ENCODE data around the gene SCGB1D2.
"Not testable (repeated sequence)": the region's sequence is repeated elsewhere in the genome, so short reads cannot be mapped to it uniquely, and the experiment has no call there.

SCGB1D2 gene, protein sequence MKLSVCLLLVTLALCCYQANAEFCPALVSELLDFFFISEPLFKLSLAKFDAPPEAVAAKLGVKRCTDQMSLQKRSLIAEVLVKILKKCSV
- total RNA-seq: 0 reads per million in 9 experiments

DNA sequence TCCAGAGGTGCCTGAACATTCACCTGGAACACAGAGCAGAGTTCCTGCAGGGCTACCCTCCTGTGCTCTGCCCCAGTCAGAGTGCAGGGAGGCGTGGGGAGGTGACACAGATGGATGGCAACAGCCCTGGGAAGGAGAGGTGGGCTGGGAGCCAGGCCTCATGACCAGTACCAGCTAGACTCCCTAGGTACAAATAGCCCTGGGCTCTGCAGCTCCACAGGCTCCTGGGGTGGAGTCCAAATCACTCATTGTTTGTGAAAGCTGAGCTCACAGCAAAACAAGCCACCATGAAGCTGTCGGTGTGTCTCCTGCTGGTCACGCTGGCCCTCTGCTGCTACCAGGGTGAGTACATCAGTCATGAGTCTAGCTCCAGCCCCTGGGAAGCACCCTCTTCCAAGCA lies at the start of gene SCGB1D2:
Gene SCGB1D2, plus strand, starts transcription at position 219 of the 400 bp plus-strand sequence. Its CDS starts 69 bp downstream, at position 288.
- no peak for DNase-seq
- no peak for ATAC-seq (replicated peaks)
- Mint-ChIP-seq H3K4me1 (ENCODE audit: low read depth in 2 of 2) (no peaks in the 10 kb centered on the region), H3K27me3 (peaks cover 53 to 97% of the 10 kb centered on the region in 2 donors), H3K4me3 (no peak within 1 kb of the TSS), H3K36me3 (ENCODE audit: insufficient read depth) (peaks cover 5% of the 10 kb centered on the region), H3K27ac (no peak within 1 kb of the TSS), H3K9me3 (no peaks in the 10 kb centered on the region)

DNA sequence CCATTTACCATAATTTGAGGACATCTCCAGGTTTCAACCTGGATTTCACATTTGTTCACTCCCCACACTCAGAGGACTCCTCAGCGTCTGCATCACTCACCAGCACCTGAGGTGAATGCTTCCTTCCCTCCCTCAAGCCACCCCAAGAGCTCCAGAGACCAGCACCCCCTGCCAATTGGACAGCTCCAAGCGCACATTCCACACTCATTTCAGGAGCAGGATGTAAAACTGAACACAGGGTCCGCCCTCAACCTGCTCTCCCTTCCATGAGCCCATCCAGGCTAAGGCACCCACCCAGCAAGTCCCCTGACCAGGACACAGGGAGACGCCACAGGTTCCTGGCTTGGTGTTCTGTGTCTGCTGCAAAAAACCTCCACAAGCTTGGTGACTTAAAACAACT lies 48.1 kb upstream of the SCGB1D2 start:
- Mint-ChIP-seq H3K4me3 (no peak overlapping the region), H3K27ac (no peak overlapping the region), H3K36me3 (ENCODE audit: insufficient read depth) (no peaks in the 10 kb centered on the region), H3K9me3 (no peaks in the 10 kb centered on the region), H3K4me1 (ENCODE audit: low read depth in 2 of 2) (no peaks in the 10 kb centered on the region), H3K27me3 (peaks cover 75 to 95% of the 10 kb centered on the region in 2 donors)
- no peak for ATAC-seq (replicated peaks)
- no peak for DNase-seq

DNA sequence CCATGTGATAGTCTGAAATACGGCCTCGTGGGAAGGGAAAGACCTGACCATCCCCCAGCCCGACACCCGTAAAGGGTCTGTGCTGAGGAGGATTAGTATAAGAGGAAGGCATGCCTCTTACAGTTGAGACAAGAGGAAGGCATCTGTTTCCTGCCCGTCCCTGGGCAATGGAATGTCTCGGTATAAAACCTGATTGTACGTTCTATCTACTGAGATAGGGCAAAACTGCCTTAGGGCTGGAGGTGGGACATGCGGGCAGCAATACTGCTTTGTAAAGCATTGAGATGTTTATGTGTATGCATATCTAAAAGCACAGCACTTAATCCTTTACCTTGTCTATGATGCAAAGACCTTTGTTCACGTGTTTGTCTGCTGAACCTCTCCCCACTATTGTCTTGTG lies 47.0 kb upstream of the SCGB1D2 start:
- H3K27ac Mint-ChIP-seq; H3K36me3 Mint-ChIP-seq (ENCODE audit: insufficient read depth); H3K4me3 Mint-ChIP-seq; H3K9me3 Mint-ChIP-seq; H3K4me1 Mint-ChIP-seq (ENCODE audit: low read depth in 2 of 2); DNase-seq; ATAC-seq (replicated peaks): not testable (repeated sequence)
- peaks cover 75 to 95% of the 10 kb centered on the region in 2 donors for H3K27me3 Mint-ChIP-seq

DNA sequence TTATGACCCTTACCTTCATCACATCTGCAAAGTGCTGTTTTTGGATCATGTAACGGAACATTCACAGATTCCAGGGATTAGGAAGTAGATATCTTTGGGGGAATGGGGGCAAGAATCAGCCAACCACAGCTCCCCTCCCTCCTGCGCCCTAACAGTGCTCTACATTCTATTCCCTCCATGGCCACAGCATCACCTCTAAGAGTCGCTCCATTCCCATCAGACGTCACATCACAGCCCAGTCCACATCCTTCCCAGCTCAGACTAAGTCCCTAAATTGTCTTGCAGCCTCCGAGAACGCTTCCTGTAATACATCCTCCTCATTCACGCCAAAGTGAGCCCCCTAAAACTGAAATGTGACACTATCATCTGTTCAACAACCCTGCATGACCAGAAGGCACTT lies 46.1 kb upstream of the SCGB1D2 start:
- ATAC-seq (replicated peaks): no peak
- no peak for DNase-seq
- Mint-ChIP-seq H3K27ac (no peak overlapping the region), H3K9me3 (no peaks in the 10 kb centered on the region), H3K27me3 (peaks cover 74 to 95% of the 10 kb centered on the region in 2 donors), H3K4me1 (ENCODE audit: low read depth in 2 of 2) (no peaks in the 10 kb centered on the region), H3K4me3 (no peak overlapping the region), H3K36me3 (ENCODE audit: insufficient read depth) (no peaks in the 10 kb centered on the region)

DNA sequence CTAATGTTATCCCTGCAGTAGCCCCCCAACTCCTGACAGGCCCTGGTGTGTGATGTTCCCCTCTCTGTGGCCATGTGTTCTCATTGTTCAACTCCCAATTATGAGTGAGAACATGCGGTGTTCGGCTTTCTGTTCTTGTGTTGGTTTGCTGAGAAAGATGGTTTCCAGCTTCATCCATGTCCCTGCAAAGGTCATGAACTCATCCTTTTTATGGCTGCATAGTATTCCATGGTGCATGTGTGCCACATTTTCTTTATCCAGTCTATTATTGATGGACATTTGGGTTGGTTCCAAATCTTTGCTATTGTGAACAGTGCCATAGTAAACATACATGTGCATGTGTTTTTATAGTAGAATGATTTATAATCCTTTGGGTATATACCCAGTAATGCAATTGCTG lies 44.6 kb upstream of the SCGB1D2 start:
- not testable (repeated sequence) for H3K36me3 Mint-ChIP-seq (ENCODE audit: insufficient read depth); H3K4me3 Mint-ChIP-seq; DNase-seq; ATAC-seq (replicated peaks); H3K4me1 Mint-ChIP-seq (ENCODE audit: low read depth in 2 of 2); H3K9me3 Mint-ChIP-seq; H3K27ac Mint-ChIP-seq
- peaks cover 71 to 95% of the 10 kb centered on the region in 2 donors for H3K27me3 Mint-ChIP-seq

DNA sequence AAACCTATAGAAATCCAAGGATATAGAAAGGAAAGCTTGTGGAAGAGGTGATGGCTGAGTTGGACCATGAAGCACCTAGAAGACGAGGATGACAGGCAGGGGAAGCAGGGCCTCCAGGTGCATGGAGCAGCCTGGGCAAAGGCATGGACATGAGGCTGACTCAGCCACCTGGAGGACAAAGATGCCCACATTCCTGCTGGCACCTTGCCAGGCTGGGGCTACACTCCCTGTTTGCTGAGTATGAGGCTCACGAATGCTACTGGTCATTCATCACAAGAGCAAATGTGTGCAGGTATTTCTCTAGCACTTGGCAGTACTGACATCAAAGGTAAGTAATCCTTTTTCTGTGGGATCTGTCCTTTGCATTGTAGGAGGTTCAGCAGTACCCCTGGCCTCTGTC lies 40.7 kb upstream of the SCGB1D2 start:
- peaks cover 3% of the 10 kb centered on the region for H3K36me3 Mint-ChIP-seq (ENCODE audit: insufficient read depth)
- no peak for ATAC-seq (replicated peaks)
- H3K4me3 Mint-ChIP-seq: no peak overlapping the region
- H3K27ac Mint-ChIP-seq: no peak overlapping the region
- DNase-seq: no peak
- peaks cover 53 to 78% of the 10 kb centered on the region in 2 donors for H3K27me3 Mint-ChIP-seq
- no peaks in the 10 kb centered on the region for H3K4me1 Mint-ChIP-seq (ENCODE audit: low read depth in 2 of 2)
- no peaks in the 10 kb centered on the region for H3K9me3 Mint-ChIP-seq

DNA sequence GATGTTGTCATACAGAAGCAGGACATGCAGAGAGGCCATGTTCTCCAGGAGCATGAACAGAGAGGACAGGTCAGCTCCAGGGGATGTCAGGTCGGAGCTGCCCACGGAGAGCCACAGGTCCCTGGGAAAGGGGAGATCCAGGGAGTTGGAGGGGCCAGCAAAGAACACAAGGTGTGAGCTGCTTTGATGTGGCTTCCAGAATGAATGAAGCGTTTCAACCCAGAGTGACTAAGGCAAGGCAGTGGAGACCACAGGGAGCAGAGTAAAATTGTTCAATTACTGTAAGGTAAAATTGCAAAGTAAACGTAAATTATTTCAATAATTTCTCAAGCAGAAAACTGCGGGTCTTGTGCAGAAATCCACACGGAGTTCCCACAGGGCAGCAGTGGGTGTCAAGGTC lies 39.1 kb upstream of the SCGB1D2 start:
- DNase-seq (no peak), ATAC-seq (replicated peaks) (no peak)
- H3K27ac Mint-ChIP-seq: no peak overlapping the region
- H3K36me3 Mint-ChIP-seq (ENCODE audit: insufficient read depth): peaks cover 3% of the 10 kb centered on the region
- no peaks in the 10 kb centered on the region for H3K4me1 Mint-ChIP-seq (ENCODE audit: low read depth in 2 of 2)
- no peak overlapping the region for H3K4me3 Mint-ChIP-seq
- H3K27me3 Mint-ChIP-seq: peaks cover 45 to 68% of the 10 kb centered on the region in 2 donors
- no peaks in the 10 kb centered on the region for H3K9me3 Mint-ChIP-seq

DNA sequence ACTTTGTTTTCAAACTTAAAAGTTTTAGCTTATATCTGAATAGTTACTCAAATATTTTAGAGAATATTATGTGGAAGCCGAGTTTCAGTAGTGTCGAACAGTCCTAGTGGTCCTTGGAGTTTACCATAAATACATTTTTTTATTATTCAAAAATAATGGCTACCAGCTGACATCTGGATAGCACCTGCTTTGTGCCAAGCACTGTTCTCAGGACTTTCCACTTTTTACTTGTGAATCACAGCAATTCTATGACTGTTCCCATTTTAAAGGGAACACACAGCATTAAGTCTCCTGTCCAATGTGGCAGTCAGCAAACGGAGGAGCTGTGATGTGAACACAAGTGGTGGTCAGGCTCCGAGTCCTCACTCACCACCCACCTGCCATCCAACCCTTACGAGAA lies 37.6 kb upstream of the SCGB1D2 start:
- H3K4me3 Mint-ChIP-seq: no peak overlapping the region
- H3K27ac Mint-ChIP-seq: no peak overlapping the region
- H3K9me3 Mint-ChIP-seq: no peaks in the 10 kb centered on the region
- ATAC-seq (replicated peaks) (no peak), DNase-seq (no peak)
- peaks cover 39 to 68% of the 10 kb centered on the region in 2 donors for H3K27me3 Mint-ChIP-seq
- peaks cover 3% of the 10 kb centered on the region for H3K36me3 Mint-ChIP-seq (ENCODE audit: insufficient read depth)
- H3K4me1 Mint-ChIP-seq (ENCODE audit: low read depth in 2 of 2): no peaks in the 10 kb centered on the region

DNA sequence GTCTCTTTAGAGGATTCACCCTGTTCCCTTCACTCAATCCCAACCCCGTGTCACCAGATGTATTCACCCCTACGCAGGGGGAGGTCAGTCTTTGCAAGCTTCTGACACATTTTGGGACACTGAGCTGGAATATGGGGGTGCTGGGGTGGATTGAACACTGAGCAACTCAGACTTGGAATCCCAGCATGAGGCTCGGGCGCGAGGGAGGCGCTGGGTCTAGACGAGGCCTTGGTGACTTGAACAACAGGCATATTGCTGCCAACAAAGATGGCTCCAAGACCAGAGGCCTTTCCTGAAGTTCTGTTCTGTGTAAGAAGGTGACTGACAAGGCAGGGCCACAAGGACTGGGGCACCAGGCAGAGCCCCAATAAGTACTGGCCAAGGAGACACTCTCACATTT lies 36.6 kb upstream of the SCGB1D2 start:
- H3K27me3 Mint-ChIP-seq: peaks cover 33 to 69% of the 10 kb centered on the region in 2 donors
- ATAC-seq (replicated peaks): no peak

DNA sequence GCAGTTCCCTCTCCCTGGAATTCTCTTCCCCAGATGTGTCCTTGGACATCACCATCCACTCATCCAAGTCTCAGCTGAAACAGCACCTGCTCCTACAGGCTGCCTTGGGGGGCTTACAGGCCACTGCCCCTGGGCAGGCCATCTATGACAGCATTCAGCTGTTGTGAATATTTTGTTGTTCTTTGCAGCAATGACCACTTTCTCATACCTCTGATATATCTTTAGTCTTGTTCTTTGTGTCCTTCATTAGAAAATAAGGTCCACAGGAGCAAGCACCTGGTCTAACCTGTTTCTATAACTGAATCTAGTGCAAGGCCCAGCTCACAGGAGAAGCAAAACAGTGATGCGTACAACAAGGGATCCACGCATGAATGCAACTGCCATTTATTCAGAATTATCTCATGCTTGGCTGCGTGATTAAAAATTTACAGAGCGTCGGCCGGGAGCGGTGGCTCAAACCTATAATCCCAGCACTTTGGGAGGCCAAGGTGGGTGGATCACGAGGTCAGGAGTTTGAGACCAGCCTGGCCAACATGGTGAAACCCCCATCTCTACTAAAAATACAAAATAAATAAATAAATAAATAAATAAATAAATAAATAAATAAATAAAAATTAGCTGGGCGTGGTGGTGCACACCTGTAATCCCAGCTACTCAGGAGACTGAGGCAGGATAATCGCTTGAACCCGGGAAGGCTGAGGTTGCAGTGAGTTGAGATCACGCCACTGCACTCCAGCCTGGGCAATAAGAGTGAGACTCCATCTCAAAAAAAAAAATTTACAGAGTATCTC lies 35.6 kb upstream of the SCGB1D2 start:
- not testable (repeated sequence) for ATAC-seq (replicated peaks); DNase-seq; H3K36me3 Mint-ChIP-seq (ENCODE audit: insufficient read depth); H3K4me1 Mint-ChIP-seq (ENCODE audit: low read depth in 2 of 2); H3K4me3 Mint-ChIP-seq; H3K9me3 Mint-ChIP-seq; H3K27ac Mint-ChIP-seq
- H3K27me3 Mint-ChIP-seq: peaks cover 39 to 69% of the 10 kb centered on the region in 2 donors

More for the DNA sequence above, 36.6 kb upstream of the SCGB1D2 start:
- no peak overlapping the region for H3K27ac Mint-ChIP-seq
- H3K9me3 Mint-ChIP-seq: no peaks in the 10 kb centered on the region
- H3K36me3 Mint-ChIP-seq (ENCODE audit: insufficient read depth): peaks cover 3% of the 10 kb centered on the region
- no peak for DNase-seq
- no peak overlapping the region for H3K4me3 Mint-ChIP-seq
- no peaks in the 10 kb centered on the region for H3K4me1 Mint-ChIP-seq (ENCODE audit: low read depth in 2 of 2)

DNA sequence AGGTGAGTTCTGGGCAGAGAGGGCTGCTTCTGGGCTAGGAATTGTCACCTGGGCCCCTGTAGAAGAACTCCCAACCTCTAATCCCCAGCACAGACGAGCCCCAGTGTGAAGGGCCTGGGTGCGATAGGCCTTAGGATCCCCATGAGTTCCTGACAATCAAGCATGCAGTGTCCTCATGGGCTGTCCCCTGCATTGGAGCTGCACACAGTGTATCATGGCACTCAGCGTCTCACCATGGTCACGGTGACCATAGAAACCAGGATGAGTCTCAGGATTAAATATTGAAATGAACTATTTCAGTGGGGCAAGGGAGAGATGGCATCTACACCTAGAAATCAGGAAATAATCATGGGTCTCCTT lies 33.3 kb upstream of the SCGB1D2 start:
- no peak overlapping the region for H3K27ac Mint-ChIP-seq
- no peaks in the 10 kb centered on the region for H3K9me3 Mint-ChIP-seq
- ATAC-seq (replicated peaks) (no peak), DNase-seq (no peak)
- no peaks in the 10 kb centered on the region for H3K4me1 Mint-ChIP-seq (ENCODE audit: low read depth in 2 of 2)
- H3K36me3 Mint-ChIP-seq (ENCODE audit: insufficient read depth): peaks cover 3% of the 10 kb centered on the region
- no peak overlapping the region for H3K4me3 Mint-ChIP-seq
- H3K27me3 Mint-ChIP-seq: peaks cover 28 to 58% of the 10 kb centered on the region in 2 donors

DNA sequence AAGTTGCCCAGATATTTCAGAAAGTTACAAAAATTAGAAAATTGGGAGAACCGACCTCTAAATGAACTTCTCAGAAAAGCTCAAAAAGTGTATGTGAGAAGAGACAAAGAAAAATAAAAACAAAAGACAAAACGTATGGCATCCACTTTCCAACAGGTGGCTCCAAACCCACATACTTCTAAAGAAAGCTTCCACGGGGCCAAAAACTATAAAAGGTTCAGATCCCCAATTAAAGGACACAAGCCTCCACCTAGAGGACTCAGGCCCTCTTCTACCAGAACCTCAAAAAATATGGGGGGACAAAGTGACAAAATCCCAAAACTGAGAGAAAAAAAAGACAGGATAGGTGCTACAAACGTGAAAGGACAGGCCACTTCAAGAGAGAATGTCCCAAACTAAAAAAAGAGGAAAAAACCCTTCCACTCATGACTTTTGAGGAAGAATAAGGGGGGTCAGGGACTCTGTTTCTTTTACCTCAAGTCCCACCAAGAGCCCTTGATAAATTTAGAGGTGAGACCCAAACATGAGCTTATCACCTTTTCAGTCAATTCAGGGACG lies 24.8 kb upstream of the SCGB1D2 start:
- Mint-ChIP-seq H3K27ac (no peak overlapping the region), H3K9me3 (peaks cover 5 to 6% of the 10 kb centered on the region in 2 donors), H3K4me3 (no peak overlapping the region), H3K27me3 (peaks cover 20 to 54% of the 10 kb centered on the region in 2 donors), H3K4me1 (ENCODE audit: low read depth in 2 of 2) (no peaks in the 10 kb centered on the region), H3K36me3 (ENCODE audit: insufficient read depth) (no peaks in the 10 kb centered on the region)
- DNase-seq (no peak), ATAC-seq (replicated peaks) (no peak)

DNA sequence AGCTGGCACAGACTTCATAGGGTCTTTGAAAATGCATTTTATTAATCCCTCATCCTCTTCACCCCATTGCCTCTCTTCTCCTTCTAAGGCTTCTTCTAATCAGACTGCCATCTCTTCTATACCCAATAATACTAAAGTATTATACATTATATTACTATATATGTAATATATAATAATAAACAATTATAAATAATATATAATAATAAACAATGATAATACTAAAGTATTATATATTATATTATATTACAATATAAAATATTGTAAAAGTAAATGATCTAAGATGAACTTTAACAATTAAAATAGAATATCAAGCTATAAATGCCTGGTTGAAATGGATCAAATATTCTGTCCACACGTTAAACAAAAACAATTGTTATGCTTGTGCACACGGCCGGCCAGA lies 20.5 kb upstream of the SCGB1D2 start:
- ATAC-seq (replicated peaks) (no peak), DNase-seq (no peak)
- Mint-ChIP-seq H3K4me3 (no peak overlapping the region), H3K27me3 (peaks cover 8 to 35% of the 10 kb centered on the region in 2 donors), H3K27ac (no peak overlapping the region), H3K4me1 (ENCODE audit: low read depth in 2 of 2) (no peaks in the 10 kb centered on the region), H3K9me3 (peaks cover 12 to 30% of the 10 kb centered on the region in 2 donors), H3K36me3 (ENCODE audit: insufficient read depth) (no peaks in the 10 kb centered on the region)

DNA sequence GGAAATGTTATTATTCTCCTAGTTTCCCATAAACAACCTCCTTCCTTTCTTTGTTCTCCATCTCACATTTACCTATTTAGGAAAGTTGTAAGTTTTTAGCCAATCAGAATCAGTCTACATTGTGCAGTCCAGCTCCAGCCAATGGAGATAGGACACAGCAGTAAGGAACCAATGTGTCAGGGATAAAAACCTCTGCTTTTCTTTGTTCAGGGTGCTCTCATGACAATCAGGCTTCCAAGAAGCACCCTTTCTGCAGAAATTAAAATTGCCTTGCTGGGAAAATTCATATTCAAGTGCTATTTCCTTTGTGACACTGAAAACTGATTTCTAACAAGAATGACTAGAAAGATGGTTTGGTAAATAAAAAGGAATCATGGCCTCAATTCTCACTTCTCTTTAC lies 18.9 kb upstream of the SCGB1D2 start:
- no peak overlapping the region for H3K27ac Mint-ChIP-seq
- H3K9me3 Mint-ChIP-seq: peaks cover 12 to 30% of the 10 kb centered on the region in 2 donors
- ATAC-seq (replicated peaks) (no peak), DNase-seq (no peak)
- H3K4me3 Mint-ChIP-seq: no peak overlapping the region
- no peaks in the 10 kb centered on the region for H3K36me3 Mint-ChIP-seq (ENCODE audit: insufficient read depth)
- H3K27me3 Mint-ChIP-seq: peaks cover 0 to 20% of the 10 kb centered on the region in 2 donors
- H3K4me1 Mint-ChIP-seq (ENCODE audit: low read depth in 2 of 2): no peaks in the 10 kb centered on the region

Data from effector memory CD8-positive, alpha-beta T cell (primary cell).